ENCODE measurements around the gene DHRS2.
"Not testable (repeated sequence)": the region's sequence is repeated elsewhere in the genome, so short reads cannot be mapped to it uniquely, and the experiment has no call there.

DHRS2 gene

GRCh38 chr14:23636317-23637211 is at the start of gene DHRS2:
Gene DHRS2, plus strand, starts transcription at chr14:23636364. Its CDS starts 2,501 bp downstream, at chr14:23638865.
- DNase-seq (ENCODE audit: low read depth): no peak

- peak; percentile 60 for DNase-seq (ENCODE audit: low read depth)
Observed at GRCh38 chr14:23588884-23589598, 47.1 kb upstream of the DHRS2 start.

- DNase-seq (ENCODE audit: low read depth): no peak
Observed at GRCh38 chr14:23589606-23590005, 46.6 kb upstream of the DHRS2 start.

- no peak for DNase-seq (ENCODE audit: low read depth)
Observed at GRCh38 chr14:23590198-23590597, 46.0 kb upstream of the DHRS2 start.

GRCh38 chr14:23594191-23594590 is 42.0 kb upstream of the DHRS2 start:
- DNase-seq (ENCODE audit: low read depth): not testable (repeated sequence)

GRCh38 chr14:23600322-23600707 is 35.8 kb upstream of the DHRS2 start:
- DNase-seq (ENCODE audit: low read depth): no peak

GRCh38 chr14:23600806-23601205 is 35.4 kb upstream of the DHRS2 start:
- DNase-seq (ENCODE audit: low read depth): no peak

- DNase-seq (ENCODE audit: low read depth): no peak
Observed at GRCh38 chr14:23601424-23601823, 34.7 kb upstream of the DHRS2 start.

GRCh38 chr14:23601845-23602180 is 34.4 kb upstream of the DHRS2 start:
- no peak for DNase-seq (ENCODE audit: low read depth)

- no peak for DNase-seq (ENCODE audit: low read depth)
Observed at GRCh38 chr14:23602181-23603095, 33.7 kb upstream of the DHRS2 start.

- no peak for DNase-seq (ENCODE audit: low read depth)
Observed at GRCh38 chr14:23603103-23603502, 33.1 kb upstream of the DHRS2 start.

- DNase-seq (ENCODE audit: low read depth): no peak
Observed at GRCh38 chr14:23604148-23604547, 32.0 kb upstream of the DHRS2 start.

- no peak for DNase-seq (ENCODE audit: low read depth)
Observed at GRCh38 chr14:23604675-23605170, 31.4 kb upstream of the DHRS2 start.

GRCh38 chr14:23605931-23606585 is 30.1 kb upstream of the DHRS2 start:
- no peak for DNase-seq (ENCODE audit: low read depth)

GRCh38 chr14:23608454-23608853 is 27.7 kb upstream of the DHRS2 start:
- DNase-seq (ENCODE audit: low read depth): no peak

GRCh38 chr14:23609001-23609400 is 27.2 kb upstream of the DHRS2 start:
- no peak for DNase-seq (ENCODE audit: low read depth)

- not testable (repeated sequence) for DNase-seq (ENCODE audit: low read depth)
Observed at GRCh38 chr14:23609411-23610089, 26.6 kb upstream of the DHRS2 start.

- DNase-seq (ENCODE audit: low read depth): no peak
Observed at GRCh38 chr14:23610090-23610814, 25.9 kb upstream of the DHRS2 start.

GRCh38 chr14:23610815-23611289 is 25.3 kb upstream of the DHRS2 start:
- DNase-seq (ENCODE audit: low read depth): no peak

- no peak for DNase-seq (ENCODE audit: low read depth)
Observed at GRCh38 chr14:23612354-23612732, 23.8 kb upstream of the DHRS2 start.

Data from fibroblast of gingiva (primary cell).